Measurements from ENCODE around the gene COL6A2. TPM values are rescaled to one million over a fixed set of nuclear protein-coding genes. Genes with fewer than 3 reads are reported as not detected.

COL6A2 gene
- total and polyA plus RNA-seq, 2 experiments from 2014 or later: 28.4 to 89.2 TPM

- no peak for TF ChIP-seq ZNF462 (CRISPR knock-in tag; IDR thresholded peaks at IDR 0.05)
- TF ChIP-seq JUNB (IDR thresholded peaks at IDR 0.05; ENCODE audit: unreplicated experiment): no peak
- no peak for TF ChIP-seq ETS1 (IDR thresholded peaks at IDR 0.05)
- no peak for TF ChIP-seq REST (IDR thresholded peaks at IDR 0.05; ENCODE audit: unreplicated experiment)
- TF ChIP-seq CREB1 (CRISPR knock-in tag; IDR thresholded peaks at IDR 0.05; ENCODE audit: low read depth): no peak
- no peak for TF ChIP-seq CTCF (conservative IDR thresholded peaks at IDR 0.05; ENCODE audit: low read depth in 2 of 2)
Measured at GRCh38 chr21:46057111-46057709, 40.7 kb upstream of the COL6A2 start (continued).

All from GM23338 (cell line).